ENCODE results near the gene ATPAF1.

The ATPAF1 gene

GRCh38 chr1:46646331-46646730 lies 21.8 kb downstream of the ATPAF1 start:
- no peaks in the 10 kb centered on the region for H3K9me3 ChIP-seq (ENCODE audit: insufficient read depth, low read length)
- no peak overlapping the region for H3K4me3 ChIP-seq (ENCODE audit: low read length)
- TF ChIP-seq EZH2phosphoT487 (IDR thresholded peaks at IDR 0.05; ENCODE audit: low read depth) (no peak), CTCF (IDR thresholded peaks at IDR 0.05; ENCODE audit: low read depth, low read length) (no peak)
- H3K9ac ChIP-seq (ENCODE audit: low read length): no peak overlapping the region
- H4K20me1 ChIP-seq (ENCODE audit: insufficient read depth, low read length): no peaks in the 10 kb centered on the region
- no peaks in the 10 kb centered on the region for H3K27me3 ChIP-seq (ENCODE audit: low read depth, low read length)
- H3K4me1 ChIP-seq (ENCODE audit: low read length): peaks cover 4% of the 10 kb centered on the region; the same call in 1 of the 2 replicates
- H3K36me3 ChIP-seq (replicated peaks; ENCODE audit: low read depth, low read length): peaks cover 22% of the 10 kb centered on the region
- H3K79me2 ChIP-seq (ENCODE audit: low read length): no peaks in the 10 kb centered on the region
- no peak overlapping the region for H3K4me2 ChIP-seq (ENCODE audit: low read length)
- no peak overlapping the region for H2AFZ ChIP-seq (ENCODE audit: low read depth, low read length)
- no peak overlapping the region for H3K27ac ChIP-seq (ENCODE audit: low read length)

- no peak for TF ChIP-seq CTCF (IDR thresholded peaks at IDR 0.05; ENCODE audit: low read depth, low read length)
- no peak for TF ChIP-seq EZH2phosphoT487 (IDR thresholded peaks at IDR 0.05; ENCODE audit: low read depth)
These were observed 22.3 kb downstream of the ATPAF1 start for GRCh38 chr1:46645815-46646214.

GRCh38 chr1:46643368-46643775 lies 24.8 kb downstream of the ATPAF1 start:
- no peak overlapping the region for H2AFZ ChIP-seq (ENCODE audit: low read depth, low read length)

More at GRCh38 chr1:46645815-46646214, 22.3 kb downstream of the ATPAF1 start:
- peaks cover 4% of the 10 kb centered on the region; the same call in 1 of the 2 replicates for H3K4me1 ChIP-seq (ENCODE audit: low read length)
- peaks cover 22% of the 10 kb centered on the region for H3K36me3 ChIP-seq (replicated peaks; ENCODE audit: low read depth, low read length)
- H3K4me2 ChIP-seq (ENCODE audit: low read length): no peak overlapping the region
- H3K27ac ChIP-seq (ENCODE audit: low read length): no peak overlapping the region
- H4K20me1 ChIP-seq (ENCODE audit: insufficient read depth, low read length): no peaks in the 10 kb centered on the region
- H2AFZ ChIP-seq (ENCODE audit: low read depth, low read length): no peak overlapping the region
- H3K79me2 ChIP-seq (ENCODE audit: low read length): no peaks in the 10 kb centered on the region
- no peak overlapping the region for H3K4me3 ChIP-seq (ENCODE audit: low read length)
- no peaks in the 10 kb centered on the region for H3K27me3 ChIP-seq (ENCODE audit: low read depth, low read length)
- no peak overlapping the region for H3K9ac ChIP-seq (ENCODE audit: low read length)
- H3K9me3 ChIP-seq (ENCODE audit: insufficient read depth, low read length): no peaks in the 10 kb centered on the region

GRCh38 chr1:46642115-46642680 lies 26.0 kb downstream of the ATPAF1 start:
- peaks cover 6% of the 10 kb centered on the region for H3K36me3 ChIP-seq (replicated peaks; ENCODE audit: low read depth, low read length)
- H4K20me1 ChIP-seq (ENCODE audit: insufficient read depth, low read length): no peaks in the 10 kb centered on the region
- no peaks in the 10 kb centered on the region for H3K9me3 ChIP-seq (ENCODE audit: insufficient read depth, low read length)
- H3K9ac ChIP-seq (ENCODE audit: low read length): no peak overlapping the region
- H3K4me1 ChIP-seq (ENCODE audit: low read length): peaks cover 4% of the 10 kb centered on the region; the same call in 1 of the 2 replicates
- H3K27ac ChIP-seq (ENCODE audit: low read length): no peak overlapping the region
- H3K4me3 ChIP-seq (ENCODE audit: low read length): no peak overlapping the region
- TF ChIP-seq EZH2phosphoT487 (IDR thresholded peaks at IDR 0.05; ENCODE audit: low read depth) (no peak), CTCF (IDR thresholded peaks at IDR 0.05; ENCODE audit: low read depth, low read length) (no peak)
- no peaks in the 10 kb centered on the region for H3K27me3 ChIP-seq (ENCODE audit: low read depth, low read length)
- no peak overlapping the region for H3K4me2 ChIP-seq (ENCODE audit: low read length)
- no peak overlapping the region for H2AFZ ChIP-seq (ENCODE audit: low read depth, low read length)
- no peaks in the 10 kb centered on the region for H3K79me2 ChIP-seq (ENCODE audit: low read length)

More at GRCh38 chr1:46643368-46643775, 24.8 kb downstream of the ATPAF1 start:
- H4K20me1 ChIP-seq (ENCODE audit: insufficient read depth, low read length): no peaks in the 10 kb centered on the region
- TF ChIP-seq EZH2phosphoT487 (IDR thresholded peaks at IDR 0.05; ENCODE audit: low read depth): no peak
- TF ChIP-seq CTCF (IDR thresholded peaks at IDR 0.05; ENCODE audit: low read depth, low read length): no peak
- H3K36me3 ChIP-seq (replicated peaks; ENCODE audit: low read depth, low read length): peaks cover 12% of the 10 kb centered on the region
- H3K4me3 ChIP-seq (ENCODE audit: low read length): no peak overlapping the region
- H3K27me3 ChIP-seq (ENCODE audit: low read depth, low read length): no peaks in the 10 kb centered on the region
- no peak overlapping the region for H3K9ac ChIP-seq (ENCODE audit: low read length)
- peaks cover 4% of the 10 kb centered on the region; the same call in 1 of the 2 replicates for H3K4me1 ChIP-seq (ENCODE audit: low read length)
- no peaks in the 10 kb centered on the region for H3K9me3 ChIP-seq (ENCODE audit: insufficient read depth, low read length)
- H3K79me2 ChIP-seq (ENCODE audit: low read length): no peaks in the 10 kb centered on the region
- no peak overlapping the region for H3K27ac ChIP-seq (ENCODE audit: low read length)
- no peak overlapping the region for H3K4me2 ChIP-seq (ENCODE audit: low read length)
